ENCODE data around the gene TBC1D22A.
"Not testable (repeated sequence)": the region's sequence is repeated elsewhere in the genome, so short reads cannot be mapped to it uniquely, and the experiment has no call there.

TBC1D22A gene

GRCh38 chr22:46813816-46814597 is 51.6 kb downstream of the TBC1D22A start:
- no peak for DNase-seq (ENCODE audit: low read depth in 2 of 2)

GRCh38 chr22:46815132-46815531 is 52.7 kb downstream of the TBC1D22A start:
- no peak for DNase-seq (ENCODE audit: low read depth in 2 of 2)

GRCh38 chr22:46815559-46815895 is 53.1 kb downstream of the TBC1D22A start:
- DNase-seq (ENCODE audit: low read depth in 2 of 2) = no peak

GRCh38 chr22:46815896-46816731 is 53.7 kb downstream of the TBC1D22A start:
- no peak for DNase-seq (ENCODE audit: low read depth in 2 of 2)

- DNase-seq (ENCODE audit: low read depth in 2 of 2) = not testable (repeated sequence)
Observed at GRCh38 chr22:46817390-46817789, 54.9 kb downstream of the TBC1D22A start.

GRCh38 chr22:46823248-46823647 is 60.8 kb downstream of the TBC1D22A start:
- no peak for DNase-seq (ENCODE audit: low read depth in 2 of 2)

- DNase-seq (ENCODE audit: low read depth in 2 of 2) = no peak
Observed at GRCh38 chr22:46823654-46824053, 61.2 kb downstream of the TBC1D22A start.

GRCh38 chr22:46824344-46824909 is 62.0 kb downstream of the TBC1D22A start:
- DNase-seq (ENCODE audit: low read depth in 2 of 2) = no peak

- no peak for DNase-seq (ENCODE audit: low read depth in 2 of 2)
Observed at GRCh38 chr22:46824980-46825544, 62.6 kb downstream of the TBC1D22A start.

GRCh38 chr22:46826438-46827135 is 64.1 kb downstream of the TBC1D22A start:
- DNase-seq (ENCODE audit: low read depth in 2 of 2) = no peak

- no peak for DNase-seq (ENCODE audit: low read depth in 2 of 2)
Observed at GRCh38 chr22:46827136-46827780, 64.8 kb downstream of the TBC1D22A start.

- no peak for DNase-seq (ENCODE audit: low read depth in 2 of 2)
Observed at GRCh38 chr22:46827781-46828180, 65.3 kb downstream of the TBC1D22A start.

GRCh38 chr22:46828323-46828900 is 66.0 kb downstream of the TBC1D22A start:
- DNase-seq (ENCODE audit: low read depth in 2 of 2) = no peak

- DNase-seq (ENCODE audit: low read depth in 2 of 2) = peak; percentile 90
Observed at GRCh38 chr22:46829117-46829891, 66.9 kb downstream of the TBC1D22A start.

GRCh38 chr22:46829941-46830715 is 67.7 kb downstream of the TBC1D22A start:
- DNase-seq (ENCODE audit: low read depth in 2 of 2) = peak in 1 of 2 experiments; percentile 59

GRCh38 chr22:46830841-46831240 is 68.4 kb downstream of the TBC1D22A start:
- no peak for DNase-seq (ENCODE audit: low read depth in 2 of 2)

- DNase-seq (ENCODE audit: low read depth in 2 of 2) = no peak
Observed at GRCh38 chr22:46833228-46833627, 70.8 kb downstream of the TBC1D22A start.

GRCh38 chr22:46834021-46834737 is 71.7 kb downstream of the TBC1D22A start:
- no peak for DNase-seq (ENCODE audit: low read depth in 2 of 2)

GRCh38 chr22:46835288-46835687 is 72.8 kb downstream of the TBC1D22A start:
- no peak for DNase-seq (ENCODE audit: low read depth in 2 of 2)

Measured in fibroblast of skin of left quadriceps (primary cell).